ENCODE data around the gene CREB3L4.
A peak's percentile ranks its signal among the peaks of the same experiment; 100 is the strongest.

CREB3L4 gene

DNA sequence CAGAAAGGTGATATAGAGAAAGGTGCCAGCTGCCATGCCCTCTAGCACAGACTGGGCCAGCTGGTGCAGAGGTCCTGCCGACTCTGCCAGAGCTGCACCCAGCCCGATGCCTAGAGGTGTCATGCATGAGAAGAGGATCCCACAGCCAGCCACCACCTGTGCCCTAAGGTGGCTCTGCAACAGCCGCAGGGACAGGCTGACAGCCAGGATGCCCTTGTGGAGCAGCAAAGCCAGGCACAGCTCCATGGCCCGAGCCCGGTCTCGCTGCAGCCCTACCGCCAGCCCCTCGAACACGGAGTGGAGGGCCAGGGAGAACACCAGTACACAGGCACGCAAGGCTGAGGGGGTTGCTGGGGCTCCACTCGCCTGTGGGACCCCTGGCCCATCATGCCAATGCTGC lies 7.5 kb upstream of the CREB3L4 start (continued):
- TF ChIP-seq, protein P1, sequence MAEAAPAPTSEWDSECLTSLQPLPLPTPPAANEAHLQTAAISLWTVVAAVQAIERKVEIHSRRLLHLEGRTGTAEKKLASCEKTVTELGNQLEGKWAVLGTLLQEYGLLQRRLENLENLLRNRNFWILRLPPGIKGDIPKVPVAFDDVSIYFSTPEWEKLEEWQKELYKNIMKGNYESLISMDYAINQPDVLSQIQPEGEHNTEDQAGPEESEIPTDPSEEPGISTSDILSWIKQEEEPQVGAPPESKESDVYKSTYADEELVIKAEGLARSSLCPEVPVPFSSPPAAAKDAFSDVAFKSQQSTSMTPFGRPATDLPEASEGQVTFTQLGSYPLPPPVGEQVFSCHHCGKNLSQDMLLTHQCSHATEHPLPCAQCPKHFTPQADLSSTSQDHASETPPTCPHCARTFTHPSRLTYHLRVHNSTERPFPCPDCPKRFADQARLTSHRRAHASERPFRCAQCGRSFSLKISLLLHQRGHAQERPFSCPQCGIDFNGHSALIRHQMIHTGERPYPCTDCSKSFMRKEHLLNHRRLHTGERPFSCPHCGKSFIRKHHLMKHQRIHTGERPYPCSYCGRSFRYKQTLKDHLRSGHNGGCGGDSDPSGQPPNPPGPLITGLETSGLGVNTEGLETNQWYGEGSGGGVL (tag by site-specific recombination; IDR thresholded peaks at IDR 0.05): no peak
- no peak for TF ChIP-seq ZFP3 (tag by site-specific recombination; IDR thresholded peaks at IDR 0.05; ENCODE audit: low read depth)
- TF ChIP-seq SP2 (tag by site-specific recombination; IDR thresholded peaks at IDR 0.05): no peak

- Histone ChIP-seq H3K4me1 (ENCODE audit: control insufficient read depth, insufficient read depth, low read length) (peaks cover 13% of the 10 kb centered on the region; the same call in 1 of the 2 replicates), H3K4me3 (ENCODE audit: low read depth, low read length) (no peak overlapping the region), H3K27ac (ENCODE audit: extremely low read depth, low read depth, low read length) (no peak overlapping the region), H3K36me3 (ENCODE audit: control insufficient read depth in 2 of 2, insufficient read depth in 1 of 2, low read length in 2 of 2) (peaks cover 0 to 31% of the 10 kb centered on the region in 2 experiments; a peak in 2 of 3 replicates), H3K9me3 (ENCODE audit: control insufficient read depth, insufficient read depth, low read depth, low read length) (no peaks in the 10 kb centered on the region)
- POLR2A ChIA-PET: interaction anchor here (3.0 kb wide), 1 partner anchor 16 kb away, joined by 58 read pairs; the partner anchor contains the start of gene JTB
- TF ChIP-seq ZBTB6 (tag by site-specific recombination; IDR thresholded peaks at IDR 0.05): no peak
- TF ChIP-seq ZNF677 (tag by site-specific recombination; IDR thresholded peaks at IDR 0.05): no peak
- TF ChIP-seq ZNF157 (tag by site-specific recombination; IDR thresholded peaks at IDR 0.05): no peak
- TF ChIP-seq ZNF560 (tag by site-specific recombination; IDR thresholded peaks at IDR 0.05; ENCODE audit: borderline replicate concordance): no peak
- TF ChIP-seq ZNF16 (tag by site-specific recombination; IDR thresholded peaks at IDR 0.05; ENCODE audit: low read depth): no peak
- CTCF ChIA-PET: no interaction called here
These were observed 6.3 kb upstream of the CREB3L4 start for GRCh38 chr1:153961421-153961820.

- Histone ChIP-seq H3K9me3 (ENCODE audit: control insufficient read depth, insufficient read depth, low read depth, low read length) (no peaks in the 10 kb centered on the region), H3K36me3 (ENCODE audit: control insufficient read depth in 2 of 2, insufficient read depth in 1 of 2, low read length in 2 of 2) (peaks cover 0 to 31% of the 10 kb centered on the region in 2 experiments; a peak in 2 of 3 replicates), H3K4me3 (ENCODE audit: low read depth, low read length) (peak overlapping the region; percentile 62), H3K27ac (ENCODE audit: extremely low read depth, low read depth, low read length) (peak overlapping the region; percentile 53), H3K4me1 (ENCODE audit: control insufficient read depth, insufficient read depth, low read length) (peaks cover 4% of the 10 kb centered on the region; the same call in 1 of the 2 replicates)
- ChIA-PET CTCF (interaction anchor here (0.9 to 2.2 kb wide), 3 partner anchors 16 to 141 kb away, joined by 3 to 9 read pairs (median 7); partner anchors contain the start of genes DENND4B and RAB13), POLR2A (interaction anchor here (0.5 to 3.0 kb wide), 13 partner anchors 7 to 187 kb away, joined by 3 to 58 read pairs (median 7); partner anchors contain the start of genes DENND4B, GATAD2B, JTB and RAB13)
- TF ChIP-seq ZNF174 (tag by site-specific recombination; IDR thresholded peaks at IDR 0.05) (no peak), ZIC2 (tag by site-specific recombination; IDR thresholded peaks at IDR 0.05) (peak; percentile 40; the same call in 1 of the 2 replicates), ZNF155 (tag by site-specific recombination; IDR thresholded peaks at IDR 0.05) (no peak), ZNF24 (tag by site-specific recombination; IDR thresholded peaks at IDR 0.05) (no peak), IKZF3 (tag by site-specific recombination; IDR thresholded peaks at IDR 0.05) (peak; percentile 17), ZNF423 (tag by site-specific recombination; IDR thresholded peaks at IDR 0.05) (peak; percentile 79), ZNF426 (tag by site-specific recombination; IDR thresholded peaks at IDR 0.05) (no peak), ZNF132 (tag by site-specific recombination; IDR thresholded peaks at IDR 0.05; ENCODE audit: borderline replicate concordance) (no peak), ZFP69B (tag by site-specific recombination; IDR thresholded peaks at IDR 0.05) (no peak), MEIS1 (CRISPR knock-in tag; IDR thresholded peaks at IDR 0.05; ENCODE audit: borderline replicate concordance) (no peak), ZNF354C (tag by site-specific recombination; IDR thresholded peaks at IDR 0.05; ENCODE audit: borderline replicate concordance, low read depth) (no peak), GLIS2 (tag by site-specific recombination; IDR thresholded peaks at IDR 0.05) (peak; percentile 39), ZNF791 (tag by site-specific recombination; IDR thresholded peaks at IDR 0.05) (no peak), WT1 (tag by site-specific recombination; IDR thresholded peaks at IDR 0.05) (peak; percentile 54; the same call in 1 of the 2 replicates), ZBTB20 (tag by site-specific recombination; IDR thresholded peaks at IDR 0.05) (peak; percentile 47; the same call in 1 of the 2 replicates)
- TF ChIP-seq, protein P2, sequence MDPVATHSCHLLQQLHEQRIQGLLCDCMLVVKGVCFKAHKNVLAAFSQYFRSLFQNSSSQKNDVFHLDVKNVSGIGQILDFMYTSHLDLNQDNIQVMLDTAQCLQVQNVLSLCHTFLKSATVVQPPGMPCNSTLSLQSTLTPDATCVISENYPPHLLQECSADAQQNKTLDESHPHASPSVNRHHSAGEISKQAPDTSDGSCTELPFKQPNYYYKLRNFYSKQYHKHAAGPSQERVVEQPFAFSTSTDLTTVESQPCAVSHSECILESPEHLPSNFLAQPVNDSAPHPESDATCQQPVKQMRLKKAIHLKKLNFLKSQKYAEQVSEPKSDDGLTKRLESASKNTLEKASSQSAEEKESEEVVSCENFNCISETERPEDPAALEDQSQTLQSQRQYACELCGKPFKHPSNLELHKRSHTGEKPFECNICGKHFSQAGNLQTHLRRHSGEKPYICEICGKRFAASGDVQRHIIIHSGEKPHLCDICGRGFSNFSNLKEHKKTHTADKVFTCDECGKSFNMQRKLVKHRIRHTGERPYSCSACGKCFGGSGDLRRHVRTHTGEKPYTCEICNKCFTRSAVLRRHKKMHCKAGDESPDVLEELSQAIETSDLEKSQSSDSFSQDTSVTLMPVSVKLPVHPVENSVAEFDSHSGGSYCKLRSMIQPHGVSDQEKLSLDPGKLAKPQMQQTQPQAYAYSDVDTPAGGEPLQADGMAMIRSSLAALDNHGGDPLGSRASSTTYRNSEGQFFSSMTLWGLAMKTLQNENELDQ (tag by site-specific recombination; IDR thresholded peaks at IDR 0.05; ENCODE audit: low read depth): no peak
These were observed 5.3 kb upstream of the CREB3L4 start for GRCh38 chr1:153962088-153963029.

Data from HEK293 (cell line).